Neural progenitor cell (in vitro differentiated cells): ENCODE results near the gene GNPAT. TPM values are rescaled to one million over a fixed set of nuclear protein-coding genes. Genes with fewer than 3 reads are reported as not detected.

Source experiments
- DNase-seq: peaks from one replicate; pipeline ENCODE4 v3.0.0-alpha.2; 2016; ENCODE audit warnings: low spot score
- H2AFZ ChIP-seq: fragments of 200-600 bp; sonication (generic); replicated peaks from 2 replicates; pipeline ENCODE4 v1.6.1; 2016; ENCODE audit warnings: antibody characterized with exemption
- H3F3A ChIP-seq: fragments of 200-600 bp; sonication (generic); 2 replicates; pipeline ENCODE4 v1.6.1; 2016; ENCODE audit warnings: antibody characterized with exemption, low read depth
- H3K27ac ChIP-seq: fragments of 200-600 bp; sonication (generic); 2 replicates; pipeline ENCODE4 v1.5.1; 2016; ENCODE audit warnings: mild to moderate bottlenecking
- H3K27me3 ChIP-seq: fragments of 200-600 bp; sonication (generic); 2 replicates; pipeline ENCODE4 v1.6.1; 2016; ENCODE audit warnings: mild to moderate bottlenecking, moderate library complexity
- H3K36me3 ChIP-seq: fragments of 200-600 bp; sonication (generic); 2 replicates; pipeline ENCODE4 v1.5.1; 2016
- H3K4me1 ChIP-seq: fragments of 200-600 bp; sonication (generic); 2 replicates; pipeline ENCODE4 v1.6.1; 2016; ENCODE audit warnings: mixed run types
- H3K4me2 ChIP-seq: fragments of 200-600 bp; sonication (generic); 2 replicates; pipeline ENCODE4 v1.6.1; 2016
- H3K4me3 ChIP-seq: fragments of 200-600 bp; sonication (generic); 2 replicates; pipeline ENCODE4 v1.5.1; 2016
- H3K79me2 ChIP-seq: fragments of 200-600 bp; sonication (generic); 2 replicates; pipeline ENCODE4 v1.6.1; 2016; ENCODE audit warnings: low read depth
- H3K9ac ChIP-seq: fragments of 200-600 bp; sonication (generic); 2 replicates; pipeline ENCODE4 v1.6.1; 2016
- H3K9me3 ChIP-seq: fragments of 200-600 bp; sonication (generic); 2 replicates; pipeline ENCODE4 v1.5.1; 2016; ENCODE audit warnings: low read depth
- H4K20me1 ChIP-seq: fragments of 200-600 bp; sonication (generic); 2 replicates; pipeline ENCODE4 v1.6.1; 2016; ENCODE audit warnings: low read depth
- H3K27ac Mint-ChIP-seq: 3 replicates; pipeline ENCODE4 v1.8.0; 2021; ENCODE audit warnings: mixed read lengths
- H3K27me3 Mint-ChIP-seq: 2 replicates; pipeline ENCODE4 v1.8.0; 2022; ENCODE audit warnings: low read depth, mild to moderate bottlenecking, inconsistent platforms, moderate library complexity, mixed read lengths; ENCODE audit not compliant: insufficient read depth
- H3K36me3 Mint-ChIP-seq: 3 replicates; pipeline ENCODE4 v1.8.0; 2021; ENCODE audit warnings: mixed read lengths
- H3K4me1 Mint-ChIP-seq: 3 replicates; pipeline ENCODE4 v1.8.0; 2021; ENCODE audit warnings: mixed read lengths
- H3K4me3 Mint-ChIP-seq: 3 replicates; pipeline ENCODE4 v1.8.0; 2021; ENCODE audit warnings: mild to moderate bottlenecking, moderate library complexity, mixed read lengths
- H3K9me3 Mint-ChIP-seq: 3 replicates; pipeline ENCODE4 v1.8.0; 2020; ENCODE audit warnings: mixed read lengths
- EZH2 ChIP-seq: fragments of 200-600 bp; sonication (generic); IDR thresholded peaks from 2 replicates; pipeline ENCODE4 v1.6.1; 2017; ENCODE audit warnings: antibody characterized with exemption, mild to moderate bottlenecking, moderate library complexity
- EZH2phosphoT487 ChIP-seq: fragments of 200-600 bp; sonication (generic); IDR thresholded peaks from 2 replicates; pipeline ENCODE4 v1.6.1; 2017; ENCODE audit warnings: antibody characterized with exemption
- total RNA-seq: library from RNA; depleted of rRNA; stranded (reverse); fragments of >200 nt; gene quantifications from 2 replicates; pipeline ENCODE4 v1.2.3, GENCODE V29; 2015; ENCODE audit warnings: low replicate concordance
- TF ChIP-seq, protein P1 (sequence below): fragments of 200-600 bp; sonication (generic); IDR thresholded peaks from 2 replicates; pipeline ENCODE4 v1.5.1; 2017; ENCODE audit warnings: antibody characterized with exemption, mild to moderate bottlenecking

GNPAT gene
- total RNA-seq, 1 donor from 2014 or later = 137 TPM

GRCh38 chr1:231248778-231249177 lies 7.8 kb downstream of the GNPAT start:
- Mint-ChIP-seq H3K27me3 (peaks cover 4% of the 10 kb centered on the region), H3K4me3 (no peak overlapping the region), H3K4me1 (no peaks in the 10 kb centered on the region), H3K27ac (no peak overlapping the region), H3K9me3 (no peaks in the 10 kb centered on the region), H3K36me3 (peaks cover 28% of the 10 kb centered on the region)
- Histone ChIP-seq H3F3A (no peaks in the 10 kb centered on the region), H3K36me3 (no peaks in the 10 kb centered on the region), H3K9ac (no peak overlapping the region), H3K27ac (no peak overlapping the region), H4K20me1 (peaks cover 24% of the 10 kb centered on the region), H3K4me2 (no peak overlapping the region), H3K79me2 (peaks cover 63% of the 10 kb centered on the region), H2AFZ (no peak overlapping the region), H3K4me1 (no peaks in the 10 kb centered on the region), H3K4me3 (no peak overlapping the region), H3K9me3 (no peaks in the 10 kb centered on the region), H3K27me3 (no peaks in the 10 kb centered on the region)
- DNase-seq = no peak
- TF ChIP-seq, protein P1, sequence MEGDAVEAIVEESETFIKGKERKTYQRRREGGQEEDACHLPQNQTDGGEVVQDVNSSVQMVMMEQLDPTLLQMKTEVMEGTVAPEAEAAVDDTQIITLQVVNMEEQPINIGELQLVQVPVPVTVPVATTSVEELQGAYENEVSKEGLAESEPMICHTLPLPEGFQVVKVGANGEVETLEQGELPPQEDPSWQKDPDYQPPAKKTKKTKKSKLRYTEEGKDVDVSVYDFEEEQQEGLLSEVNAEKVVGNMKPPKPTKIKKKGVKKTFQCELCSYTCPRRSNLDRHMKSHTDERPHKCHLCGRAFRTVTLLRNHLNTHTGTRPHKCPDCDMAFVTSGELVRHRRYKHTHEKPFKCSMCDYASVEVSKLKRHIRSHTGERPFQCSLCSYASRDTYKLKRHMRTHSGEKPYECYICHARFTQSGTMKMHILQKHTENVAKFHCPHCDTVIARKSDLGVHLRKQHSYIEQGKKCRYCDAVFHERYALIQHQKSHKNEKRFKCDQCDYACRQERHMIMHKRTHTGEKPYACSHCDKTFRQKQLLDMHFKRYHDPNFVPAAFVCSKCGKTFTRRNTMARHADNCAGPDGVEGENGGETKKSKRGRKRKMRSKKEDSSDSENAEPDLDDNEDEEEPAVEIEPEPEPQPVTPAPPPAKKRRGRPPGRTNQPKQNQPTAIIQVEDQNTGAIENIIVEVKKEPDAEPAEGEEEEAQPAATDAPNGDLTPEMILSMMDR = no peak
- TF ChIP-seq EZH2phosphoT487 (no peak), EZH2 (no peak)

DNA sequence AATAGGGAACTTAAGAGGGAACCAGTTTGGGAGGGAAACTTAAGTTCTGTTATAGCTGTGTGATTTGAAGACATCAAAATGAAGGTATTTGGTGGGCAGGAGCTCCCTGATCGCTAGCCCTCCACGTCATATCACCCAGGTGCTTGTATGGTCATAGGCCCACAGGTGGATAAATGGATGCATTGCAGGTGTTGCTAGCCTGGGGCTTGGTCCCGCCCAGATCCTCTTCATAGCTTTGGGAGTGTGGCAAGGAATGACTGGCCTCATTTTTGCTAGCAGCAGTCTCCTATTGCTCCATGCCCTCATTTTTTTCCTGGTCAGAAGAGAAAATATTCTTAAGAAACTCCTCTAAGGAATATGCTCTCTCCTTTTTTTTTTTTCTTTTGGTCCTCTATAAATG lies 11.3 kb downstream of the GNPAT start:
- H3K27me3 Mint-ChIP-seq = no peaks in the 10 kb centered on the region
- H3K27ac ChIP-seq = no peak overlapping the region
- H3K4me1 ChIP-seq = no peaks in the 10 kb centered on the region
- H3K4me3 ChIP-seq = no peak overlapping the region
- no peak for DNase-seq
- H2AFZ ChIP-seq = no peak overlapping the region
- H3K9me3 Mint-ChIP-seq = no peaks in the 10 kb centered on the region
- H3K27me3 ChIP-seq = no peaks in the 10 kb centered on the region
- no peak overlapping the region for H3K4me2 ChIP-seq
- no peak overlapping the region for H3K27ac Mint-ChIP-seq
- TF ChIP-seq, protein P1 = no peak
- no peaks in the 10 kb centered on the region for H3K36me3 ChIP-seq
- H3K36me3 Mint-ChIP-seq = peaks cover 36% of the 10 kb centered on the region
- H3K9ac ChIP-seq = no peak overlapping the region
- peaks cover 12% of the 10 kb centered on the region for H4K20me1 ChIP-seq
- H3K4me3 Mint-ChIP-seq = no peak overlapping the region
- H3K9me3 ChIP-seq = no peaks in the 10 kb centered on the region
- H3F3A ChIP-seq = no peaks in the 10 kb centered on the region
- H3K79me2 ChIP-seq = peaks cover 29% of the 10 kb centered on the region
- no peaks in the 10 kb centered on the region for H3K4me1 Mint-ChIP-seq

DNA sequence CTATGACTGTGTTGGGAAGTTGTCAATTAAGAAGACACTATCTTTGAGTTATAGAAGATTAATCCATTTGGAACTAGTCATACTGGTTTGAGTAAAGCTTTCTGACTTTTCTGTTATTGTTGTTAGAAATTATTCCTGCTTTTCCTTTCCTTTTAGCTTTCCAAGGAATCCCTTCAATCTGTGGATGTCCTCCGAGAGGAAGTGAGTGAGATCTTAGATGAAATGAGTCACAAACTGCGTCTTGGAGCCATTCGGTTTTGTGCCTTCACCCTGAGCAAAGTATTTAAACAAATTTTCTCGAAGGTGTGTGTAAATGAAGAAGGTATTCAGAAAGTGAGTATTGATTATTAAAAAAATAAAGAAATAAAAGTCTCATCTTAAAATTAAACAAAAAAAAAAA lies 19.3 kb downstream of the GNPAT start:
- Histone ChIP-seq H3K4me3 (no peak overlapping the region), H3K9ac (no peak overlapping the region), H3K4me2 (no peak overlapping the region), H3F3A (no peaks in the 10 kb centered on the region), H2AFZ (no peak overlapping the region), H4K20me1 (peaks cover 4% of the 10 kb centered on the region), H3K9me3 (no peaks in the 10 kb centered on the region), H3K36me3 (peaks cover 5% of the 10 kb centered on the region), H3K27me3 (no peaks in the 10 kb centered on the region), H3K79me2 (no peaks in the 10 kb centered on the region), H3K4me1 (no peaks in the 10 kb centered on the region), H3K27ac (no peak overlapping the region)
- Mint-ChIP-seq H3K27ac (no peak overlapping the region), H3K4me1 (no peaks in the 10 kb centered on the region), H3K27me3 (no peaks in the 10 kb centered on the region), H3K4me3 (no peak overlapping the region), H3K9me3 (no peaks in the 10 kb centered on the region), H3K36me3 (peaks cover 40% of the 10 kb centered on the region)
- no peak for DNase-seq
- TF ChIP-seq EZH2phosphoT487 = no peak
- TF ChIP-seq EZH2 = no peak
- TF ChIP-seq, protein P1 = no peak

DNA sequence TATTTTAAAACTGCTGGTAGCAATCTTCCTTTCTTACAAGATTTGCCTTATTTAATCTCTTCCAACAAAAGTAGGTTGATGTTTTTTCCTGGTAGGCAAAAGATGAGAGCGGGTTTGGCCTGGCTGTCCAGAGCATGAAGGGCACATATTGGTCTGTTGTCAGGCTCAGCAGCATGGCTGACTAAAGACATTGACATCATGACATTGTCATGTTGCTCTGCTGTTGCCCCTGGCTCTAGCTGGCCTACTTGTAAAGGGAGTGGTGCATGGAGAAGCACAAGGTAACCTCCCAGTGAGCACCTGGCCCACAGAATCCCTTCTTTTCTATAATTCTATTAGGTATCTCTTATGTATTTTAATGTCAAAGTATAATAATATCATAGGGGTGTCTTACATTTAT lies 23.6 kb downstream of the GNPAT start:
- Histone ChIP-seq H3K9me3 (no peaks in the 10 kb centered on the region), H2AFZ (no peak overlapping the region), H3K9ac (no peak overlapping the region), H3K27ac (no peak overlapping the region), H3K4me3 (no peak overlapping the region), H3K79me2 (no peaks in the 10 kb centered on the region), H4K20me1 (peaks cover 4% of the 10 kb centered on the region), H3F3A (no peaks in the 10 kb centered on the region), H3K4me1 (no peaks in the 10 kb centered on the region), H3K36me3 (peaks cover 14% of the 10 kb centered on the region), H3K27me3 (no peaks in the 10 kb centered on the region), H3K4me2 (no peak overlapping the region)
- Mint-ChIP-seq H3K9me3 (no peaks in the 10 kb centered on the region), H3K4me3 (no peak overlapping the region), H3K27ac (no peak overlapping the region), H3K36me3 (peaks cover 26% of the 10 kb centered on the region), H3K4me1 (no peaks in the 10 kb centered on the region), H3K27me3 (no peaks in the 10 kb centered on the region)
- DNase-seq = no peak
- TF ChIP-seq, protein P1 = no peak
- TF ChIP-seq EZH2 (no peak), EZH2phosphoT487 (no peak)
